ENCODE measurements around the gene TBC1D4. TPM values are rescaled to one million over a fixed set of nuclear protein-coding genes. Genes with fewer than 3 reads are reported as not detected.

Gene TBC1D4
- total and polyA plus RNA-seq, 9 of the 15 experiments (the other 6 are each of a cell fraction or from before 2014, with no cell fraction given) = 2.8 to 12.3 (median 7.0) TPM

- TF ChIP-seq, protein P1, sequence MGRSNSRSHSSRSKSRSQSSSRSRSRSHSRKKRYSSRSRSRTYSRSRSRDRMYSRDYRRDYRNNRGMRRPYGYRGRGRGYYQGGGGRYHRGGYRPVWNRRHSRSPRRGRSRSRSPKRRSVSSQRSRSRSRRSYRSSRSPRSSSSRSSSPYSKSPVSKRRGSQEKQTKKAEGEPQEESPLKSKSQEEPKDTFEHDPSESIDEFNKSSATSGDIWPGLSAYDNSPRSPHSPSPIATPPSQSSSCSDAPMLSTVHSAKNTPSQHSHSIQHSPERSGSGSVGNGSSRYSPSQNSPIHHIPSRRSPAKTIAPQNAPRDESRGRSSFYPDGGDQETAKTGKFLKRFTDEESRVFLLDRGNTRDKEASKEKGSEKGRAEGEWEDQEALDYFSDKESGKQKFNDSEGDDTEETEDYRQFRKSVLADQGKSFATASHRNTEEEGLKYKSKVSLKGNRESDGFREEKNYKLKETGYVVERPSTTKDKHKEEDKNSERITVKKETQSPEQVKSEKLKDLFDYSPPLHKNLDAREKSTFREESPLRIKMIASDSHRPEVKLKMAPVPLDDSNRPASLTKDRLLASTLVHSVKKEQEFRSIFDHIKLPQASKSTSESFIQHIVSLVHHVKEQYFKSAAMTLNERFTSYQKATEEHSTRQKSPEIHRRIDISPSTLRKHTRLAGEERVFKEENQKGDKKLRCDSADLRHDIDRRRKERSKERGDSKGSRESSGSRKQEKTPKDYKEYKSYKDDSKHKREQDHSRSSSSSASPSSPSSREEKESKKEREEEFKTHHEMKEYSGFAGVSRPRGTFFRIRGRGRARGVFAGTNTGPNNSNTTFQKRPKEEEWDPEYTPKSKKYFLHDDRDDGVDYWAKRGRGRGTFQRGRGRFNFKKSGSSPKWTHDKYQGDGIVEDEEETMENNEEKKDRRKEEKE (IDR thresholded peaks at IDR 0.05; ENCODE audit: borderline replicate concordance in 1 of 2, control insufficient read depth in 1 of 2, low read depth in 2 of 2, low read length in 1 of 2) = no peak
- no peak for TF ChIP-seq EZH2 (IDR thresholded peaks at IDR 0.05; ENCODE audit: borderline replicate concordance, low read depth, low read length)
- no peak for TF ChIP-seq TGIF2 (CRISPR knock-in tag; IDR thresholded peaks at IDR 0.05)
- TF ChIP-seq, protein P2, sequence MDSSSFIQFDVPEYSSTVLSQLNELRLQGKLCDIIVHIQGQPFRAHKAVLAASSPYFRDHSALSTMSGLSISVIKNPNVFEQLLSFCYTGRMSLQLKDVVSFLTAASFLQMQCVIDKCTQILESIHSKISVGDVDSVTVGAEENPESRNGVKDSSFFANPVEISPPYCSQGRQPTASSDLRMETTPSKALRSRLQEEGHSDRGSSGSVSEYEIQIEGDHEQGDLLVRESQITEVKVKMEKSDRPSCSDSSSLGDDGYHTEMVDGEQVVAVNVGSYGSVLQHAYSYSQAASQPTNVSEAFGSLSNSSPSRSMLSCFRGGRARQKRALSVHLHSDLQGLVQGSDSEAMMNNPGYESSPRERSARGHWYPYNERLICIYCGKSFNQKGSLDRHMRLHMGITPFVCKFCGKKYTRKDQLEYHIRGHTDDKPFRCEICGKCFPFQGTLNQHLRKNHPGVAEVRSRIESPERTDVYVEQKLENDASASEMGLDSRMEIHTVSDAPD (CRISPR knock-in tag; IDR thresholded peaks at IDR 0.05) = no peak
- TF ChIP-seq RCOR1 (IDR thresholded peaks at IDR 0.05; ENCODE audit: borderline replicate concordance in 1 of 2, low read depth in 2 of 2, low read length in 2 of 2) = peak in 1 of 2 experiments; percentile 88; a peak in 2 of 4 replicates
- peak; percentile 64 for TF ChIP-seq NFE2 (IDR thresholded peaks at IDR 0.05; ENCODE audit: low read depth)
- peak; percentile 66; the same call in 1 of the 2 replicates for TF ChIP-seq SMARCE1 (IDR thresholded peaks at IDR 0.05)
- peak; percentile 40; the same call in 1 of the 2 replicates for TF ChIP-seq LCOR (CRISPR knock-in tag; IDR thresholded peaks at IDR 0.05)
- TF ChIP-seq PTRF (tag; IDR thresholded peaks at IDR 0.05) = no peak
- TF ChIP-seq ZNF57 (CRISPR knock-in tag; IDR thresholded peaks at IDR 0.05) = no peak
- peak; percentile 68; the same call in 1 of the 2 replicates for TF ChIP-seq PHB2 (IDR thresholded peaks at IDR 0.05; ENCODE audit: low read depth)
- TF ChIP-seq NCOA2 (IDR thresholded peaks at IDR 0.05; ENCODE audit: partially characterized antibody in 2 of 2) = peak in 1 of 2 experiments; percentile 15
- TF ChIP-seq ZKSCAN3 (CRISPR knock-in tag; IDR thresholded peaks at IDR 0.05) = no peak
- TF ChIP-seq FIP1L1 (IDR thresholded peaks at IDR 0.05; ENCODE audit: low read depth, low read length, poor library complexity, severe bottlenecking) = no peak
- TF ChIP-seq, protein P3, sequence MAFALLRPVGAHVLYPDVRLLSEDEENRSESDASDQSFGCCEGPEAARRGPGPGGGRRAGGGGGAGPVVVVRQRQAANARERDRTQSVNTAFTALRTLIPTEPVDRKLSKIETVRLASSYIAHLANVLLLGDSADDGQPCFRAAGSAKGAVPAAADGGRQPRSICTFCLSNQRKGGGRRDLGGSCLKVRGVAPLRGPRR (CRISPR knock-in tag; IDR thresholded peaks at IDR 0.05) = no peak
- TF ChIP-seq CEBPZ (IDR thresholded peaks at IDR 0.05; ENCODE audit: borderline replicate concordance, low read depth, low read length) = no peak
- TF ChIP-seq NCOR1 (IDR thresholded peaks at IDR 0.05) = peak; percentile 81
- TF ChIP-seq CXXC5 (CRISPR knock-in tag; IDR thresholded peaks at IDR 0.05) = peak; percentile 65
Observed at GRCh38 chr13:75326173-75327134, 155.5 kb downstream of the TBC1D4 start (continued).

Measured in K562 (cell line).